HepG2 (cell line): ENCODE measurements around the gene C16orf54. TPM values are rescaled to one million over a fixed set of nuclear protein-coding genes. Genes with fewer than 3 reads are reported as not detected.
A peak's percentile ranks its signal among the peaks of the same experiment; 100 is the strongest.

Experiments
- FOXK2 ChIP-seq: fragments of 450-650 bp; IDR thresholded peaks from 2 replicates; pipeline ENCODE4 v1.6.1; 2016
- KAT2B ChIP-seq: fragments of 150-350 bp; IDR thresholded peaks from 2 replicates; pipeline ENCODE4 v1.6.1; 2014; ENCODE audit warnings: low read depth, low read length, borderline replicate concordance
- MTF1 ChIP-seq: sonication (generic); formaldehyde crosslinking; IDR thresholded peaks from 2 replicates; pipeline ENCODE4 v1.5.0; 2020; ENCODE audit warnings: missing genetic modification reagents
- MYC ChIP-seq: sonication (generic); formaldehyde crosslinking; IDR thresholded peaks from 2 replicates; pipeline ENCODE4 v1.9.0; 2021; ENCODE audit warnings: missing genetic modification reagents, borderline replicate concordance
- SPEN ChIP-seq: sonication (generic); formaldehyde crosslinking; IDR thresholded peaks from 2 replicates; pipeline ENCODE4 v1.5.1; 2020; ENCODE audit warnings: low read depth, mild to moderate bottlenecking, missing genetic modification reagents
- TARDBP ChIP-seq: sonication (generic); formaldehyde crosslinking; IDR thresholded peaks from 2 replicates; pipeline ENCODE4 v1.8.0; 2022; ENCODE audit warnings: mild to moderate bottlenecking, missing genetic modification reagents
- ZNF20 ChIP-seq: sonication (generic); formaldehyde crosslinking; IDR thresholded peaks from 2 replicates; pipeline ENCODE4 v1.4.0; 2020; ENCODE audit warnings: mild to moderate bottlenecking, moderate library complexity, missing genetic modification reagents
- ZNF230 ChIP-seq: sonication (generic); formaldehyde crosslinking; IDR thresholded peaks from 2 replicates; pipeline ENCODE4 v1.4.0; 2020; ENCODE audit warnings: mild to moderate bottlenecking, missing genetic modification reagents
- ZNF550 ChIP-seq: sonication (generic); formaldehyde crosslinking; IDR thresholded peaks from 2 replicates; pipeline ENCODE4 v1.4.0; 2020; ENCODE audit warnings: mild to moderate bottlenecking, missing genetic modification reagents, borderline replicate concordance
- ZNF720 ChIP-seq: sonication (generic); formaldehyde crosslinking; IDR thresholded peaks from 2 replicates; pipeline ENCODE4 v1.4.0; 2020; ENCODE audit warnings: missing genetic modification reagents
- ZNF782 ChIP-seq: sonication (generic); formaldehyde crosslinking; IDR thresholded peaks from 2 replicates; pipeline ENCODE4 v1.4.0; 2020; ENCODE audit warnings: missing genetic modification reagents, mild to moderate bottlenecking, borderline replicate concordance
- polyA plus RNA-seq, 8 experiments: library from polyadenylated mRNA; depleted of rRNA in 3 of 8; stranded (reverse) in 7 of 8; unstranded in 1 of 8; fragments of >200 nt; fragmentation: Illumina TruSeq in 4 of 8; extraction: Trizol in 4 of 8; gene quantifications; 2 replicates each; pipeline versions ENCODE4 v1.2.1 to v1.2.3, GENCODE V29; 2011 to 2016; ENCODE audit warnings: low read depth in 4 of 8, missing spikeins in 1 of 8, mixed read lengths in 1 of 8; ENCODE audit not compliant: insufficient read depth in 1 of 8
- total RNA-seq, 5 experiments: library from RNA; depleted of rRNA; stranded (reverse); fragments of >200 nt; fragmentation: Illumina TruSeq; extraction: Trizol; gene quantifications; 2 replicates each; pipeline ENCODE4 v1.2.3, GENCODE V29; 2016; ENCODE audit warnings: low read depth in 1 of 5
- TF ChIP-seq, protein P1 (sequence below): sonication (generic); formaldehyde crosslinking; IDR thresholded peaks from 2 replicates; pipeline ENCODE4 v1.4.0; 2020; ENCODE audit warnings: missing genetic modification reagents, borderline replicate concordance
- TF ChIP-seq, protein P2 (sequence below): sonication (generic); formaldehyde crosslinking; IDR thresholded peaks from 2 replicates; pipeline ENCODE4 v1.4.0; 2020; ENCODE audit warnings: missing genetic modification reagents, mild to moderate bottlenecking, borderline replicate concordance
- TF ChIP-seq, protein P3 (sequence below): IDR thresholded peaks from 2 replicates; pipeline ENCODE4 v1.6.1; 2016
- TF ChIP-seq, protein P4 (sequence below): sonication (generic); formaldehyde crosslinking; IDR thresholded peaks from 2 replicates; pipeline ENCODE4 v1.4.0; 2020; ENCODE audit warnings: mild to moderate bottlenecking, missing genetic modification reagents
- TF ChIP-seq, protein P5 (sequence below): sonication (generic); formaldehyde crosslinking; IDR thresholded peaks from 2 replicates; pipeline ENCODE4 v1.4.0; 2020; ENCODE audit warnings: missing genetic modification reagents
- TF ChIP-seq, protein P6 (sequence below): sonication (generic); formaldehyde crosslinking; IDR thresholded peaks from 2 replicates; pipeline ENCODE4 v1.5.0; 2020; ENCODE audit warnings: missing genetic modification reagents, mild to moderate bottlenecking, borderline replicate concordance

Gene C16orf54
- total and polyA plus RNA-seq, 2 of the 13 experiments (the other 11 are each of a cell fraction or from before 2014, with no cell fraction given) = not detected

DNA sequence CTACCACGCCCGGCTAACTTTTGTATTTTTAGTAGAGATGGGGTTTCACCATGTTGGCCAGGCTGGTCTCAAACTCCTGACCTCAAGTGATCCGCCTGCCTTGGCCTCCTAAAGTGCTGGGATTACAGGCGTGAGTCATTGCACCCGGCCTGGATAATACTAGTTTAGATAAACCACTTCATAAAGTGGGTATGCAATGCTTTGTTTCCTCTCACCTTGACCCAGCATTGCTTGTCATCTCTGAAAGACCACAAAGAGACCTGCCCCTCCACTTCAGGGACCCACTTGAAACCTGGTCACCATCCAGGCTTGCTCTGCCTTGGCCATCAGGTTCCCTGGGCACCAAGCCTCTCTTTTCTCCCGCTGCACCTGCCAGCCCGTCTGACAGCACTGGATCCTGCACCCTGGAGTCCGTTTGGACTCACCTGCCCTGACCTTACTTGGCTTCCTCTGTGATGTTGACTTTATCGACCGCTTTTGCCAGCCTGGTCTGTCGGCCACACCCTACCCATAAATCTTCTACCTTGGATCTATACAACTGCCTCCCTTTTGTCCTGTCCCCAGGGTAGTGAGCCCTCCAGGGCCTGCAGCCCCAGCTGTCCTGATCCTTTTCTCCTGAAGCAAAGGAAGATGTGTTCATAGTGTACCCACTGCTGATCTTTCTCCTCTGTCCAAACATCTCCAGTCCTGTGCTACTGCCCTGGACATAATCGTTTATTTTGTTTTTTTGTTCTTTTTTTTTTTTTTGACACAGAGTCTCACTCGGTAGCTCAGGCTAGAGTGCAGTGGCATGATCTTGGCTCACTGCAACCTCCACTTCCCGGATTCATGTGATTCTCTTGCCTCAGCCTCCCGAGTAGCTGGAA is 19.6 kb upstream of the C16orf54 start (continued):
- TF ChIP-seq, protein P1, sequence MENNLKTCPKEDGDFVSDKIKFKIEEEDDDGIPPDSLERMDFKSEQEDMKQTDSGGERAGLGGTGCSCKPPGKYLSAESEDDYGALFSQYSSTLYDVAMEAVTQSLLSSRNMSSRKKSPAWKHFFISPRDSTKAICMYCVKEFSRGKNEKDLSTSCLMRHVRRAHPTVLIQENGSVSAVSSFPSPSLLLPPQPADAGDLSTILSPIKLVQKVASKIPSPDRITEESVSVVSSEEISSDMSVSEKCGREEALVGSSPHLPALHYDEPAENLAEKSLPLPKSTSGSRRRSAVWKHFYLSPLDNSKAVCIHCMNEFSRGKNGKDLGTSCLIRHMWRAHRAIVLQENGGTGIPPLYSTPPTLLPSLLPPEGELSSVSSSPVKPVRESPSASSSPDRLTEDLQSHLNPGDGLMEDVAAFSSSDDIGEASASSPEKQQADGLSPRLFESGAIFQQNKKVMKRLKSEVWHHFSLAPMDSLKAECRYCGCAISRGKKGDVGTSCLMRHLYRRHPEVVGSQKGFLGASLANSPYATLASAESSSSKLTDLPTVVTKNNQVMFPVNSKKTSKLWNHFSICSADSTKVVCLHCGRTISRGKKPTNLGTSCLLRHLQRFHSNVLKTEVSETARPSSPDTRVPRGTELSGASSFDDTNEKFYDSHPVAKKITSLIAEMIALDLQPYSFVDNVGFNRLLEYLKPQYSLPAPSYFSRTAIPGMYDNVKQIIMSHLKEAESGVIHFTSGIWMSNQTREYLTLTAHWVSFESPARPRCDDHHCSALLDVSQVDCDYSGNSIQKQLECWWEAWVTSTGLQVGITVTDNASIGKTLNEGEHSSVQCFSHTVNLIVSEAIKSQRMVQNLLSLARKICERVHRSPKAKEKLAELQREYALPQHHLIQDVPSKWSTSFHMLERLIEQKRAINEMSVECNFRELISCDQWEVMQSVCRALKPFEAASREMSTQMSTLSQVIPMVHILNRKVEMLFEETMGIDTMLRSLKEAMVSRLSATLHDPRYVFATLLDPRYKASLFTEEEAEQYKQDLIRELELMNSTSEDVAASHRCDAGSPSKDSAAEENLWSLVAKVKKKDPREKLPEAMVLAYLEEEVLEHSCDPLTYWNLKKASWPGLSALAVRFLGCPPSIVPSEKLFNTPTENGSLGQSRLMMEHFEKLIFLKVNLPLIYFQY (CRISPR knock-in tag) = peak; percentile 93
- TF ChIP-seq ZNF230 (CRISPR knock-in tag) (peak; percentile 89; the same call in 1 of the 2 replicates), ZNF720 (CRISPR knock-in tag) (no peak), TARDBP (CRISPR knock-in tag) (peak; percentile 97), SPEN (CRISPR knock-in tag) (peak; percentile 80; the same call in 1 of the 2 replicates), ZNF550 (CRISPR knock-in tag) (0 out of 2 replicates have a peak, but pooled peaks have one; percentile 84), ZNF782 (CRISPR knock-in tag) (no peak), MYC (CRISPR knock-in tag) (peak; percentile 79; the same call in 1 of the 2 replicates), FOXK2 (0 out of 2 replicates have a peak, but pooled peaks have one; percentile 5), ZNF20 (CRISPR knock-in tag) (peak; percentile 84; the same call in 1 of the 2 replicates), KAT2B (peak; percentile 95), MTF1 (CRISPR knock-in tag) (no peak)
- TF ChIP-seq, protein P2, sequence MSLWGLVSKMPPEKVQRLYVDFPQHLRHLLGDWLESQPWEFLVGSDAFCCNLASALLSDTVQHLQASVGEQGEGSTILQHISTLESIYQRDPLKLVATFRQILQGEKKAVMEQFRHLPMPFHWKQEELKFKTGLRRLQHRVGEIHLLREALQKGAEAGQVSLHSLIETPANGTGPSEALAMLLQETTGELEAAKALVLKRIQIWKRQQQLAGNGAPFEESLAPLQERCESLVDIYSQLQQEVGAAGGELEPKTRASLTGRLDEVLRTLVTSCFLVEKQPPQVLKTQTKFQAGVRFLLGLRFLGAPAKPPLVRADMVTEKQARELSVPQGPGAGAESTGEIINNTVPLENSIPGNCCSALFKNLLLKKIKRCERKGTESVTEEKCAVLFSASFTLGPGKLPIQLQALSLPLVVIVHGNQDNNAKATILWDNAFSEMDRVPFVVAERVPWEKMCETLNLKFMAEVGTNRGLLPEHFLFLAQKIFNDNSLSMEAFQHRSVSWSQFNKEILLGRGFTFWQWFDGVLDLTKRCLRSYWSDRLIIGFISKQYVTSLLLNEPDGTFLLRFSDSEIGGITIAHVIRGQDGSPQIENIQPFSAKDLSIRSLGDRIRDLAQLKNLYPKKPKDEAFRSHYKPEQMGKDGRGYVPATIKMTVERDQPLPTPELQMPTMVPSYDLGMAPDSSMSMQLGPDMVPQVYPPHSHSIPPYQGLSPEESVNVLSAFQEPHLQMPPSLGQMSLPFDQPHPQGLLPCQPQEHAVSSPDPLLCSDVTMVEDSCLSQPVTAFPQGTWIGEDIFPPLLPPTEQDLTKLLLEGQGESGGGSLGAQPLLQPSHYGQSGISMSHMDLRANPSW (CRISPR knock-in tag) = peak; percentile 89; the same call in 1 of the 2 replicates
- TF ChIP-seq, protein P3, sequence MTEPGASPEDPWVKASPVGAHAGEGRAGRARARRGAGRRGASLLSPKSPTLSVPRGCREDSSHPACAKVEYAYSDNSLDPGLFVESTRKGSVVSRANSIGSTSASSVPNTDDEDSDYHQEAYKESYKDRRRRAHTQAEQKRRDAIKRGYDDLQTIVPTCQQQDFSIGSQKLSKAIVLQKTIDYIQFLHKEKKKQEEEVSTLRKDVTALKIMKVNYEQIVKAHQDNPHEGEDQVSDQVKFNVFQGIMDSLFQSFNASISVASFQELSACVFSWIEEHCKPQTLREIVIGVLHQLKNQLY (CRISPR knock-in tag) = peak; percentile 72; the same call in 1 of the 2 replicates
- TF ChIP-seq, protein P4, sequence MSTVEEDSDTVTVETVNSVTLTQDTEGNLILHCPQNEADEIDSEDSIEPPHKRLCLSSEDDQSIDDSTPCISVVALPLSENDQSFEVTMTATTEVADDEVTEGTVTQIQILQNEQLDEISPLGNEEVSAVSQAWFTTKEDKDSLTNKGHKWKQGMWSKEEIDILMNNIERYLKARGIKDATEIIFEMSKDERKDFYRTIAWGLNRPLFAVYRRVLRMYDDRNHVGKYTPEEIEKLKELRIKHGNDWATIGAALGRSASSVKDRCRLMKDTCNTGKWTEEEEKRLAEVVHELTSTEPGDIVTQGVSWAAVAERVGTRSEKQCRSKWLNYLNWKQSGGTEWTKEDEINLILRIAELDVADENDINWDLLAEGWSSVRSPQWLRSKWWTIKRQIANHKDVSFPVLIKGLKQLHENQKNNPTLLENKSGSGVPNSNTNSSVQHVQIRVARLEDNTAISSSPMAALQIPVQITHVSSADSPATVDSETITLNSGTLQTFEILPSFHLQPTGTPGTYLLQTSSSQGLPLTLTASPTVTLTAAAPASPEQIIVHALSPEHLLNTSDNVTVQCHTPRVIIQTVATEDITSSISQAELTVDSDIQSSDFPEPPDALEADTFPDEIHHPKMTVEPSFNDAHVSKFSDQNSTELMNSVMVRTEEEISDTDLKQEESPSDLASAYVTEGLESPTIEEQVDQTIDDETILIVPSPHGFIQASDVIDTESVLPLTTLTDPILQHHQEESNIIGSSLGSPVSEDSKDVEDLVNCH (CRISPR knock-in tag) = no peak
- TF ChIP-seq, protein P5, sequence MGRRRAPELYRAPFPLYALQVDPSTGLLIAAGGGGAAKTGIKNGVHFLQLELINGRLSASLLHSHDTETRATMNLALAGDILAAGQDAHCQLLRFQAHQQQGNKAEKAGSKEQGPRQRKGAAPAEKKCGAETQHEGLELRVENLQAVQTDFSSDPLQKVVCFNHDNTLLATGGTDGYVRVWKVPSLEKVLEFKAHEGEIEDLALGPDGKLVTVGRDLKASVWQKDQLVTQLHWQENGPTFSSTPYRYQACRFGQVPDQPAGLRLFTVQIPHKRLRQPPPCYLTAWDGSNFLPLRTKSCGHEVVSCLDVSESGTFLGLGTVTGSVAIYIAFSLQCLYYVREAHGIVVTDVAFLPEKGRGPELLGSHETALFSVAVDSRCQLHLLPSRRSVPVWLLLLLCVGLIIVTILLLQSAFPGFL (CRISPR knock-in tag) = no peak
- TF ChIP-seq, protein P6, sequence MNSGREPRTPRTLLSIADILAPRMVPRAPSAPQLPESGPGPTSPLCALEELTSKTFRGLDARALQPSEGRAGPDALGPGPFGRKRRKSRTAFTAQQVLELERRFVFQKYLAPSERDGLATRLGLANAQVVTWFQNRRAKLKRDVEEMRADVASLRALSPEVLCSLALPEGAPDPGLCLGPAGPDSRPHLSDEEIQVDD (CRISPR knock-in tag) = no peak
